Endodermal cell (in vitro differentiated cells): Measurements from ENCODE around the gene CCDC69. TPM values are rescaled to one million over a fixed set of nuclear protein-coding genes. Genes with fewer than 3 reads are reported as not detected.

Source experiments
- DNase-seq: peaks from one replicate; pipeline ENCODE4 v3.0.0-alpha.2; 2017
- H3K27ac ChIP-seq: 2 replicates; pipeline ENCODE4 v1.5.1; 2013; ENCODE audit warnings: mild to moderate bottlenecking, low read depth, low read length, moderate library complexity
- H3K27me3 ChIP-seq: 2 replicates; pipeline ENCODE4 v1.6.1; 2013; ENCODE audit warnings: mild to moderate bottlenecking, low read length, moderate library complexity; ENCODE audit not compliant: insufficient read depth, control insufficient read depth, poor library complexity, severe bottlenecking
- H3K36me3 ChIP-seq: 2 replicates; pipeline ENCODE4 v1.7.0; 2013; ENCODE audit warnings: mild to moderate bottlenecking, low read length, moderate library complexity; ENCODE audit not compliant: control insufficient read depth, insufficient read depth
- H3K4me1 ChIP-seq: one replicate; pipeline ENCODE4 v1.7.0; 2013; ENCODE audit warnings: low read length; ENCODE audit not compliant: control insufficient read depth, insufficient read depth
- H3K4me3 ChIP-seq: 2 replicates; pipeline ENCODE4 v1.5.1; 2013; ENCODE audit warnings: mild to moderate bottlenecking, low read length, moderate library complexity
- H3K9ac ChIP-seq: 2 replicates; pipeline ENCODE4 v1.6.1; 2013; ENCODE audit warnings: mild to moderate bottlenecking, low read length, moderate library complexity; ENCODE audit not compliant: poor library complexity, severe bottlenecking; ENCODE audit errors: extremely low read depth
- H3K9me3 ChIP-seq: 2 replicates; pipeline ENCODE4 v1.6.1; 2013; ENCODE audit warnings: mild to moderate bottlenecking, low read length, moderate library complexity; ENCODE audit not compliant: control insufficient read depth
- H3K27ac Mint-ChIP-seq: 2 replicates; pipeline ENCODE4 v1.8.0; 2020; ENCODE audit warnings: mixed read lengths
- H3K27me3 Mint-ChIP-seq: 2 replicates; pipeline ENCODE4 v1.8.0; 2021; ENCODE audit warnings: mild to moderate bottlenecking, mixed read lengths; ENCODE audit not compliant: insufficient read depth
- H3K36me3 Mint-ChIP-seq: 2 replicates; pipeline ENCODE4 v1.8.0; 2020; ENCODE audit warnings: low read depth, mixed read lengths
- H3K4me1 Mint-ChIP-seq: 2 replicates; pipeline ENCODE4 v1.8.0; 2020; ENCODE audit warnings: mixed read lengths
- H3K4me3 Mint-ChIP-seq: 2 replicates; pipeline ENCODE4 v1.8.0; 2020; ENCODE audit warnings: mild to moderate bottlenecking, moderate library complexity, mixed read lengths
- H3K9me3 Mint-ChIP-seq: 2 replicates; pipeline ENCODE4 v1.8.0; 2020; ENCODE audit warnings: mild to moderate bottlenecking, mixed read lengths
- WGBS, 2 experiments: methylation state at CpG; one replicate each; pipeline versions ENCODE4 v1.1.5 to v1.1.7; 2013; ENCODE audit warnings: missing lambda C conversion rate in 2 of 2, mixed read lengths in 1 of 2; ENCODE audit not compliant: insufficient coverage in 1 of 2, insufficient read length in 1 of 2; 5-methylcytosine and 5-hydroxymethylcytosine counted together
- long read RNA-seq, 4 experiments: library from polyadenylated mRNA in 2 of 4; library from RNA in 1 of 4; library from capped mRNA in 1 of 4; stranded (forward) in 3 of 4; unstranded in 1 of 4; transcript quantifications; one replicate each; pipeline ENCODE4 v2.0.0, GENCODE V29; 2020 to 2021; ENCODE audit warnings: inconsistent platforms in 1 of 4
- polyA plus RNA-seq, 2 experiments: library from polyadenylated mRNA; stranded (reverse); fragments of 50-300 nt; gene quantifications; one replicate each; pipeline ENCODE4 v1.2.3, GENCODE V29; 2013
- total RNA-seq, 2 donors: library from RNA; stranded (reverse); fragmentation: NEBNext Ultra II Directional in 1 of 2; extraction: Animal tissue kit (Norgen Biotek cat#: 25700) in 1 of 2; gene quantifications; 2 replicates in 1 of 2; 3 replicates in 1 of 2; pipeline ENCODE4 v1.2.1, GENCODE V29; 2021
- TF ChIP-seq, protein P1 (sequence below): fragments of 200-600 bp; sonication (generic); conservative IDR thresholded peaks from 2 replicates; pipeline ENCODE4 v1.5.0; 2021; ENCODE audit warnings: antibody characterized with exemption, mild to moderate bottlenecking

Gene CCDC69, protein sequence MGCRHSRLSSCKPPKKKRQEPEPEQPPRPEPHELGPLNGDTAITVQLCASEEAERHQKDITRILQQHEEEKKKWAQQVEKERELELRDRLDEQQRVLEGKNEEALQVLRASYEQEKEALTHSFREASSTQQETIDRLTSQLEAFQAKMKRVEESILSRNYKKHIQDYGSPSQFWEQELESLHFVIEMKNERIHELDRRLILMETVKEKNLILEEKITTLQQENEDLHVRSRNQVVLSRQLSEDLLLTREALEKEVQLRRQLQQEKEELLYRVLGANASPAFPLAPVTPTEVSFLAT
- total RNA-seq = 1 to 10 TPM; 4.4 to 6.4 TPM
- polyA plus RNA-seq (2013, experiment 1 of 2) = 2.5 TPM
- 1.8 TPM for polyA plus RNA-seq (2013, experiment 2 of 2)
- long read RNA-seq, experiment 1, partial matches to known transcripts = 0 of 1 reads
- long read RNA-seq, experiment 1, other reads (novel, unspliced or antisense) = 1 of 1 reads
- long read RNA-seq, experiment 2, transcript CCDC69-201 (9 exons, 3,451 nt) = major isoform, 10 of 11 reads
- long read RNA-seq, experiment 2, partial matches to known transcripts = 0 of 11 reads
- long read RNA-seq, experiment 2, other reads (novel, unspliced or antisense) = 1 of 11 reads
- long read RNA-seq, experiment 3, transcript CCDC69-201 (9 exons, 3,451 nt) = major isoform, 11 of 14 reads
- long read RNA-seq, experiment 3, partial matches to known transcripts = 0 of 14 reads
- long read RNA-seq, experiment 3, other reads (novel, unspliced or antisense) = 3 of 14 reads
- long read RNA-seq, experiment 4 = 0 reads

DNA sequence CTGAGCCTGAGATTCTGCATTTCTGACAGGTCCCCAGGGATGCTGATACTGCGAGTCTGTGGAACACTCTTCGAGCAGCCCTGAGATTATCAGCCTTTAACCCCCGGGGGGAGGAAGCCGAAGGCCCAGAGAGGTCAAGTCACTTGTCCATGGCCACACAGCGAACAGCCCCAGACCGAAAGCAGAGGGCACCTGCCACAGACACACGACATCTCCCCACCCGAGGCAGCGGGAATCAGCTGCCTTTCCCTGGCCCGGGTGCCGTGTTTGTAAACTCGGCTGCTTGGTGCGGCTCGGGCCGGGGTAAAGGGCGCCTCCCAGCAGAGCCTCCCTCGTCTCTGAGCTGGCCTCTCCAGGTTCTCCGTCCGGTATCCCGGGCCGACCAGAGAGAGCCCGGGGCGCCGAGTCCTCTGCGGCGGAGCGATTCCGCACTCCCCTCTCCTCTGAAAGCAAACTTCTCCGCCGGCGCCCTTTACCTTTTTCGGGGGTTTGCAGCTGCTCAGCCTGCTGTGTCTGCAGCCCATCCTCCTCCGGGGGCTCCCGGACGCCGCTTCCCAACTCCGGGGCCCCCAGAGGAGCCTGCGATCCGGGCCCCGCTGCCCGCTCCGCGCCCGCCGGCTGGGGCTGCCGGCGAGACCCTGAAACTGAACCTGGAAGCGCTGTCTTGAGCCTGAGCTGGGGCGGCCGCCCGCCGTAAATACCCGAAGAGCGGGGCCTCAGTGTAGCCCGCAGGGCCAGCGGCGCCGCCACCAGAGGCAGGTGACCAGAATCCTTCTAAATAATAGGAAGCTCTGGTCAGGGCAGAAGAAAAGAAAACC lies at the start of gene CCDC69:
TSS of gene CCDC69 (minus strand) at position 646 of the 818 bp plus-strand sequence. CDS start at position 524, 122 bp downstream.
- peaks cover 21% of the 10 kb centered on the region for H3K27me3 ChIP-seq
- Mint-ChIP-seq H3K27me3 (peaks cover 25% of the 10 kb centered on the region), H3K9me3 (no peaks in the 10 kb centered on the region), H3K36me3 (no peaks in the 10 kb centered on the region), H3K4me3 (peak within 1 kb of the TSS; percentile 70), H3K4me1 (peaks cover 4% of the 10 kb centered on the region), H3K27ac (no peak within 1 kb of the TSS)
- DNase-seq = peak; percentile 94
- TF ChIP-seq, protein P1, sequence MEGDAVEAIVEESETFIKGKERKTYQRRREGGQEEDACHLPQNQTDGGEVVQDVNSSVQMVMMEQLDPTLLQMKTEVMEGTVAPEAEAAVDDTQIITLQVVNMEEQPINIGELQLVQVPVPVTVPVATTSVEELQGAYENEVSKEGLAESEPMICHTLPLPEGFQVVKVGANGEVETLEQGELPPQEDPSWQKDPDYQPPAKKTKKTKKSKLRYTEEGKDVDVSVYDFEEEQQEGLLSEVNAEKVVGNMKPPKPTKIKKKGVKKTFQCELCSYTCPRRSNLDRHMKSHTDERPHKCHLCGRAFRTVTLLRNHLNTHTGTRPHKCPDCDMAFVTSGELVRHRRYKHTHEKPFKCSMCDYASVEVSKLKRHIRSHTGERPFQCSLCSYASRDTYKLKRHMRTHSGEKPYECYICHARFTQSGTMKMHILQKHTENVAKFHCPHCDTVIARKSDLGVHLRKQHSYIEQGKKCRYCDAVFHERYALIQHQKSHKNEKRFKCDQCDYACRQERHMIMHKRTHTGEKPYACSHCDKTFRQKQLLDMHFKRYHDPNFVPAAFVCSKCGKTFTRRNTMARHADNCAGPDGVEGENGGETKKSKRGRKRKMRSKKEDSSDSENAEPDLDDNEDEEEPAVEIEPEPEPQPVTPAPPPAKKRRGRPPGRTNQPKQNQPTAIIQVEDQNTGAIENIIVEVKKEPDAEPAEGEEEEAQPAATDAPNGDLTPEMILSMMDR = peak; percentile 55
- peak within 1 kb of the TSS; percentile 85 for H3K4me3 ChIP-seq
- H3K9me3 ChIP-seq = no peaks in the 10 kb centered on the region
- H3K4me1 ChIP-seq = no peaks in the 10 kb centered on the region
- H3K9ac ChIP-seq = peak within 1 kb of the TSS; percentile 41
- WGBS, 2 experiments = 3 to 18% methylated on average over 5 to 58 of the region's 58 CpGs
- no peak within 1 kb of the TSS for H3K27ac ChIP-seq
- H3K36me3 ChIP-seq = no peaks in the 10 kb centered on the region

DNA sequence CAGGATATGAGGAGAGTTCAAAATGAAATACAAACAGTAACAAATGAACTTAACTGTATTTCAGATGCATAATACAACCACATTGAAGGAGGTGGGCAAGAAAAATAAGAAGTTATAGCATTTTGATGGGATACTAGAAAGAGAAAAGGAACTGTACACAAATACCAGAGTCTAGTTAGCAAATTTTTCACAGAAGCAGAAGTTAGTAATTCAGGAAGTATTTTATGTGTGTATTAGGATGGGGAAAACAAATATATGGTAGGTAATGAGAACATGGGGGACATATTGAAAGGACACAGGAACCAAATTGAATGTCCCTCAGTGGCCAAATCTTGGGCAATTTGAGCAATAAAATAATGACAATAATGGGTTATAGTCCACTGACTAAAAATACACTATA lies 47.4 kb upstream of the CCDC69 start:
- no peak for DNase-seq
- Mint-ChIP-seq H3K27ac (no peak overlapping the region), H3K4me3 (no peak overlapping the region), H3K9me3 (no peaks in the 10 kb centered on the region), H3K36me3 (peaks cover 22% of the 10 kb centered on the region), H3K4me1 (peaks cover 5% of the 10 kb centered on the region), H3K27me3 (peaks cover 2% of the 10 kb centered on the region)
- Histone ChIP-seq H3K27me3 (no peaks in the 10 kb centered on the region), H3K4me1 (no peaks in the 10 kb centered on the region), H3K4me3 (no peak overlapping the region), H3K27ac (no peak overlapping the region), H3K9me3 (no peaks in the 10 kb centered on the region), H3K36me3 (peaks cover 21% of the 10 kb centered on the region), H3K9ac (no peak overlapping the region)
- TF ChIP-seq, protein P1 = no peak

DNA sequence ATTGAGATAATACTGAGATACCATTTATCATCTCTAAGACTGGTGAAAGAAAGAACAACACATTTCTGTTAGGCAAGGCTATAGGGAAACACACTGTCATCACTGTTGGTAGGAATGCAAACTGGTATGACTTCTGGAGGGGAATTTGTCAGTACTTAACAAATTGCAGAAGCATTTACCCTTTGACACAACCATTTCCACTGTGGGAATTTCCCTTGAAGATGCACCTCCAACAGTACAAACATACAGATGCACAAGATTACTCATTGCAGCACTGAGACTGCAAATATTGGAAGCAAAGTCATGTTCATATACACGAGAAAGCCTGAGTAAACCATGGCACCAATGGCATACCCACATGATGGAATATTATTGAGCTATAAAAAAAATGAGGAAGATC lies 46.7 kb upstream of the CCDC69 start:
- no peak overlapping the region for H3K27ac ChIP-seq

More for the DNA sequence above, 46.7 kb upstream of the CCDC69 start:
- TF ChIP-seq, protein P1 = no peak
- no peaks in the 10 kb centered on the region for H3K9me3 ChIP-seq
- H3K36me3 Mint-ChIP-seq = peaks cover 27% of the 10 kb centered on the region
- H3K27ac Mint-ChIP-seq = no peak overlapping the region
- no peak overlapping the region for H3K4me3 Mint-ChIP-seq
- H3K9me3 Mint-ChIP-seq = no peaks in the 10 kb centered on the region
- no peak overlapping the region for H3K4me3 ChIP-seq
- DNase-seq = no peak
- H3K27me3 ChIP-seq = no peaks in the 10 kb centered on the region
- 83 to 96% methylated on average over 1 of the region's 1 CpG for WGBS, 2 experiments
- peaks cover 23% of the 10 kb centered on the region for H3K36me3 ChIP-seq
- H3K27me3 Mint-ChIP-seq = no peaks in the 10 kb centered on the region
- H3K9ac ChIP-seq = no peak overlapping the region
- no peaks in the 10 kb centered on the region for H3K4me1 ChIP-seq
- peaks cover 5% of the 10 kb centered on the region for H3K4me1 Mint-ChIP-seq
